ENCODE data around the gene MRPS14.
A peak's percentile ranks its signal among the peaks of the same experiment; 100 is the strongest.

MRPS14 gene

GRCh38 chr1:175019524-175019923 is 3.7 kb downstream of the MRPS14 start:
- DNase-seq (ENCODE audit: low read depth), result no peak

- no peak for DNase-seq (ENCODE audit: low read depth)
Measured at GRCh38 chr1:175015243-175015642, 8.0 kb downstream of the MRPS14 start.

GRCh38 chr1:175013445-175013844 is 9.8 kb downstream of the MRPS14 start:
- no peak for DNase-seq (ENCODE audit: low read depth)

- no peak for DNase-seq (ENCODE audit: low read depth)
Measured at GRCh38 chr1:175009532-175009931, 13.7 kb downstream of the MRPS14 start.

GRCh38 chr1:175005085-175005783 is 18.0 kb downstream of the MRPS14 start:
- no peak for DNase-seq (ENCODE audit: low read depth)

- no peak for DNase-seq (ENCODE audit: low read depth)
Measured at GRCh38 chr1:175003521-175003920, 19.7 kb downstream of the MRPS14 start.

- DNase-seq (ENCODE audit: low read depth), result no peak
Measured at GRCh38 chr1:175002910-175003517, 20.2 kb downstream of the MRPS14 start.

- no peak for DNase-seq (ENCODE audit: low read depth)
Measured at GRCh38 chr1:175000697-175001187, 22.5 kb downstream of the MRPS14 start.

- peak; percentile 32 for DNase-seq (ENCODE audit: low read depth)
Measured at GRCh38 chr1:174999936-175000696, 23.1 kb downstream of the MRPS14 start, which contains the start of gene CACYBP. CACYBP (plus strand) TSS chr1:174999947; CDS start chr1:175000181, 234 bp downstream.

- peak; percentile 95 for DNase-seq (ENCODE audit: low read depth)
Measured at GRCh38 chr1:174999216-174999935, 23.8 kb downstream of the MRPS14 start.

GRCh38 chr1:174998569-174999215 is 24.5 kb downstream of the MRPS14 start:
- DNase-seq (ENCODE audit: low read depth), result peak; percentile 27

- DNase-seq (ENCODE audit: low read depth), result no peak
Measured at GRCh38 chr1:174997041-174997440, 26.2 kb downstream of the MRPS14 start.

GRCh38 chr1:174996476-174996875 is 26.7 kb downstream of the MRPS14 start:
- DNase-seq (ENCODE audit: low read depth), result no peak

- no peak for DNase-seq (ENCODE audit: low read depth)
Measured at GRCh38 chr1:174995916-174996315, 27.3 kb downstream of the MRPS14 start.

GRCh38 chr1:174995121-174995520 is 28.1 kb downstream of the MRPS14 start:
- DNase-seq (ENCODE audit: low read depth), result no peak

- DNase-seq (ENCODE audit: low read depth), result no peak
Measured at GRCh38 chr1:174991473-174991872, 31.8 kb downstream of the MRPS14 start.

- no peak for DNase-seq (ENCODE audit: low read depth)
Measured at GRCh38 chr1:174990382-174990999, 32.7 kb downstream of the MRPS14 start.

- no peak for DNase-seq (ENCODE audit: low read depth)
Measured at GRCh38 chr1:174989536-174990220, 33.5 kb downstream of the MRPS14 start.

GRCh38 chr1:174988986-174989385 is 34.2 kb downstream of the MRPS14 start:
- no peak for DNase-seq (ENCODE audit: low read depth)

- no peak for DNase-seq (ENCODE audit: low read depth)
Measured at GRCh38 chr1:174988539-174988938, 34.7 kb downstream of the MRPS14 start.

- DNase-seq (ENCODE audit: low read depth), result no peak
Measured at GRCh38 chr1:174984952-174985351, 38.3 kb downstream of the MRPS14 start.
